ENCODE measurements around the gene BOK. TPM values are rescaled to one million over a fixed set of nuclear protein-coding genes. Genes with fewer than 3 reads are reported as not detected.
"Not testable (repeated sequence)": the region's sequence is repeated elsewhere in the genome, so short reads cannot be mapped to it uniquely, and the experiment has no call there.

The BOK gene
- total RNA-seq, 1 donor from 2014 or later: 35.1 TPM

- no peaks in the 10 kb centered on the region for H3K27me3 ChIP-seq
- peak overlapping the region; percentile 81 for H3K27ac ChIP-seq
- peak overlapping the region in 1 of 2 donors; percentile 23 for H3K4me3 ChIP-seq
- no peaks in the 10 kb centered on the region for H3K36me3 ChIP-seq
- peak in 1 of 2 donors; percentile 7 for TF ChIP-seq POLR2AphosphoS5 (IDR thresholded peaks at IDR 0.05; ENCODE audit: insufficient read depth in 1 of 2, low read depth in 1 of 2)
- TF ChIP-seq, protein P1, sequence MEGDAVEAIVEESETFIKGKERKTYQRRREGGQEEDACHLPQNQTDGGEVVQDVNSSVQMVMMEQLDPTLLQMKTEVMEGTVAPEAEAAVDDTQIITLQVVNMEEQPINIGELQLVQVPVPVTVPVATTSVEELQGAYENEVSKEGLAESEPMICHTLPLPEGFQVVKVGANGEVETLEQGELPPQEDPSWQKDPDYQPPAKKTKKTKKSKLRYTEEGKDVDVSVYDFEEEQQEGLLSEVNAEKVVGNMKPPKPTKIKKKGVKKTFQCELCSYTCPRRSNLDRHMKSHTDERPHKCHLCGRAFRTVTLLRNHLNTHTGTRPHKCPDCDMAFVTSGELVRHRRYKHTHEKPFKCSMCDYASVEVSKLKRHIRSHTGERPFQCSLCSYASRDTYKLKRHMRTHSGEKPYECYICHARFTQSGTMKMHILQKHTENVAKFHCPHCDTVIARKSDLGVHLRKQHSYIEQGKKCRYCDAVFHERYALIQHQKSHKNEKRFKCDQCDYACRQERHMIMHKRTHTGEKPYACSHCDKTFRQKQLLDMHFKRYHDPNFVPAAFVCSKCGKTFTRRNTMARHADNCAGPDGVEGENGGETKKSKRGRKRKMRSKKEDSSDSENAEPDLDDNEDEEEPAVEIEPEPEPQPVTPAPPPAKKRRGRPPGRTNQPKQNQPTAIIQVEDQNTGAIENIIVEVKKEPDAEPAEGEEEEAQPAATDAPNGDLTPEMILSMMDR (IDR thresholded peaks at IDR 0.05): no peak
- no peak for DNase-seq (ENCODE audit: extremely low spot score in 2 of 2)
- H3K9me3 ChIP-seq: no peaks in the 10 kb centered on the region
- intact Hi-C loops (cut with DNase I): no loop called here
- H3K4me1 ChIP-seq: peaks cover 64% of the 10 kb centered on the region
These were observed 5.0 kb downstream of the BOK start for GRCh38 chr2:241563571-241563980.

- no peaks in the 10 kb centered on the region for H3K36me3 ChIP-seq
- peak overlapping the region; percentile 12 to 23 for H3K4me3 ChIP-seq
- H3K27ac ChIP-seq: peak overlapping the region; percentile 81
- intact Hi-C loops (cut with DNase I): no loop called here
- no peaks in the 10 kb centered on the region for H3K27me3 ChIP-seq
- DNase-seq (ENCODE audit: extremely low spot score in 2 of 2): no peak
- H3K9me3 ChIP-seq: no peaks in the 10 kb centered on the region
- TF ChIP-seq, protein P1 (IDR thresholded peaks at IDR 0.05): no peak
- TF ChIP-seq POLR2AphosphoS5 (IDR thresholded peaks at IDR 0.05; ENCODE audit: insufficient read depth in 1 of 2, low read depth in 1 of 2) (no peak), POLR2A (IDR thresholded peaks at IDR 0.05) (no peak)
- peaks cover 64% of the 10 kb centered on the region for H3K4me1 ChIP-seq
These were observed 5.5 kb downstream of the BOK start for GRCh38 chr2:241563981-241564595.

GRCh38 chr2:241564596-241565410 lies 6.3 kb downstream of the BOK start:
- Histone ChIP-seq H3K4me3 (peak overlapping the region; percentile 12 to 23), H3K4me1 (peaks cover 59% of the 10 kb centered on the region), H3K27ac (peak overlapping the region; percentile 81), H3K27me3 (no peaks in the 10 kb centered on the region), H3K36me3 (no peaks in the 10 kb centered on the region), H3K9me3 (no peaks in the 10 kb centered on the region)
- no peak for TF ChIP-seq POLR2A (IDR thresholded peaks at IDR 0.05)
- TF ChIP-seq, protein P1 (IDR thresholded peaks at IDR 0.05): no peak
- no peak for TF ChIP-seq POLR2AphosphoS5 (IDR thresholded peaks at IDR 0.05; ENCODE audit: insufficient read depth in 1 of 2, low read depth in 1 of 2)
- intact Hi-C loops (cut with DNase I): no loop called here
- no peak for DNase-seq (ENCODE audit: extremely low spot score in 2 of 2)

- H3K36me3 ChIP-seq: no peaks in the 10 kb centered on the region
- no peaks in the 10 kb centered on the region for H3K9me3 ChIP-seq
- no peaks in the 10 kb centered on the region for H3K27me3 ChIP-seq
- TF ChIP-seq, protein P1 (IDR thresholded peaks at IDR 0.05): no peak
- TF ChIP-seq POLR2AphosphoS5 (IDR thresholded peaks at IDR 0.05; ENCODE audit: insufficient read depth in 1 of 2, low read depth in 1 of 2) (no peak), POLR2A (IDR thresholded peaks at IDR 0.05) (no peak)
- peaks cover 53% of the 10 kb centered on the region for H3K4me1 ChIP-seq
- DNase-seq (ENCODE audit: extremely low spot score in 2 of 2): no peak
- intact Hi-C loops (cut with DNase I): no loop called here
- peak overlapping the region in 1 of 2 donors; percentile 23 for H3K4me3 ChIP-seq
- peak overlapping the region; percentile 81 for H3K27ac ChIP-seq
These were observed 6.9 kb downstream of the BOK start for GRCh38 chr2:241565411-241565810.

DNA sequence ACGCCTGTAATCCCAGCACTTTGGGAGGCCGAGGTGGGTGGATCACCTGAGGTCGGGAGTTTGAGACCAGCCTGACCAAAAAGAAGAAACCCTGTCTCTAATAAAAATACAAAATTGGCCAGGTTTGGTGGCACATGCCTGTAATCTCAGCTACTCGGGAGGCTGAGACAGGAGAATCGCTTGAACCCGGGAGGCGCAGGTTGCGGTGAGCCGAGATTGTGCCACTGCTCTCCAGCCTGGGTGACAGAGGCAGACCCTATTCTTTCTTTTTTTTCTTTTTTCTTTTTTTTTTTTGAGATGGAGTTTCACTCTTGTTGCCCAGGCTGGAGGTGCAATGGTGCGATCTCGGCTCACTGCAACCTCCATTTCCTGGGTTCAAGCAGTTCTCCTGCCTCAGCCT lies 7.5 kb downstream of the BOK start:
- H3K27ac ChIP-seq; intact Hi-C loops (cut with DNase I); H3K9me3 ChIP-seq: not testable (repeated sequence)

More for the DNA sequence above, 7.5 kb downstream of the BOK start:
- DNase-seq (ENCODE audit: extremely low spot score in 2 of 2); H3K4me3 ChIP-seq; H3K27me3 ChIP-seq; H3K36me3 ChIP-seq: not testable (repeated sequence)
- H3K4me1 ChIP-seq: peaks cover 47% of the 10 kb centered on the region

All from vagina (tissue), 2 donors.